GM19099 (cell line): ENCODE measurements around the gene GPX3.

Source experiments
- POLR2A ChIP-seq: IDR thresholded peaks from 3 replicates; pipeline ENCODE4 v1.6.1; 2011; ENCODE audit warnings: low read depth; ENCODE audit not compliant: insufficient read length; ENCODE audit errors: extremely low read depth

The GPX3 gene

DNA sequence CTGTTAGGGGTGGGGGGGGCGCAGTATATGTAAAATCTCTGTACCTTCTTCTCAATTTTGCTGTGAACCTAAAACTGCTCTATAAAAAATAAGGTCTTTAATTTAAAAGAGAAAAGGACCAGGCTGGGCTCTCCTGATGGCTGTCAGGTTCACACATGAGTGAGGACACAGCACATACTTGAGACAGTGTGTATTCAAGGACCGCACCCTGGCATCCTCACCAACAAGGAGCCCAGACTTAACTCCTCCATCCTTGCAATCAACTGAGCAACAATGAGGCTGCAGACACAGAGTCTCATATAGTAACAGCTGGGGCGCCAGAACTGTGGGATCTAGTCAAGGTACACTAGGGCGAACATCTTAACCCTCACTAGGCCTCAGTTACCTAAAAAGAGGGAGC is 50.6 kb downstream of the GPX3 start:
- TF ChIP-seq POLR2A, result no peak

DNA sequence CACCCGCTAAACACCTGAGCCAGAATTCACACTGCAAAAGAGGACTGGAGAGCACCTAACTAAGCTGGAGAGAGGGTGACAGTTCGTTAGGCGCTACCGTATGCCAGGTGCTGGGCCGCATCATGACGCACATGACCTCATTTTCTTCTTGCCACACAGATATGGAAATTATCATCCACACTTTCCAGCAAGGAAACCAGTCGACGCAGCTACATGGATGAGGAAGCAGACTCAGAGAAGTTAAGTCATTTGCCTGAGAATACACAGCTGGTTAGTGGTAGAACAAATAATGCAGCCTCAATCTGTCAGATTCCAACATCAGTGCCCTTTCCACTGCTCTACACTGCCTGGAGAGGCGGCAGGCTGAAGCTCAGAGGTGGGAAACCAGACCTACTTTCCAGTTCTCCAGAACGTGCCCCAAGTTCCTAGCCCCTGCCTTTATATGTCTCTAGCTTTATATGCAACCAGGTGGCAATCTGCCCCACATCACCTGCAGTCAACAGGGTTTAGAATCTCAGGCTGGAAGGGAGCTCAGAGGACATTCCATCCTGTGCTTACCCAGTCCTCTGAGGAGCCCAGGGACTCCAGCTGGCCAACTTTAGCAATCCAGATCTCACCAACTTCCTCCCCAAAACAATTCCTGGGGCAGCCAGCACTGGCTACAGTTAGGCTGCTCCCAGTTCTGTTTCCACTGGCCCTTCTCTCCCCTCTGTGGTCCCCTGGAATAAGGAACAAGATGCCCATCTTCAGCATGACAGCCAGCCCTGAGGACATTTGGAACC is 51.6 kb downstream of the GPX3 start:
- no peak for TF ChIP-seq POLR2A

DNA sequence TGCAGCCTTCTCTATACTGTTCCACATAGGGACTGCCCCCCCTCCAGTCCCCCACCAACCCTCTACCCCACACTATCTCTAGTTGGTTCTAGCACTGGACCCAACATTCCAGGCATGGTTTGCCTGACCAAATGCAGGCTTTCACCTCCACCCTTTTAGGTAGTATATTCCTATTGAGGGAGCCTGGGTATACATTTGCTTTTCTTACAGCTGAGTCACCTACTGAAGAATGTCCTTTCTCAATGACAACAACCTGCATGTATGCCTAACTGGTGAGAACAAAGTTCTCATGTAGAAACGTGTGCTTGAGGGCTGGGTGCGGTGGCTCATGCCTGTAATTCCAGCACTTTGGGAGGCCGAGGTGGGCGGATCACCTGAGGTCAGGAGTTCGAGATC is 52.2 kb downstream of the GPX3 start:
- no peak for TF ChIP-seq POLR2A

- TF ChIP-seq POLR2A, result no peak
Measured at GRCh38 chr5:151073280-151073679, 52.9 kb downstream of the GPX3 start.

GRCh38 chr5:151074557-151074956 is 54.2 kb downstream of the GPX3 start:
- no peak for TF ChIP-seq POLR2A

DNA sequence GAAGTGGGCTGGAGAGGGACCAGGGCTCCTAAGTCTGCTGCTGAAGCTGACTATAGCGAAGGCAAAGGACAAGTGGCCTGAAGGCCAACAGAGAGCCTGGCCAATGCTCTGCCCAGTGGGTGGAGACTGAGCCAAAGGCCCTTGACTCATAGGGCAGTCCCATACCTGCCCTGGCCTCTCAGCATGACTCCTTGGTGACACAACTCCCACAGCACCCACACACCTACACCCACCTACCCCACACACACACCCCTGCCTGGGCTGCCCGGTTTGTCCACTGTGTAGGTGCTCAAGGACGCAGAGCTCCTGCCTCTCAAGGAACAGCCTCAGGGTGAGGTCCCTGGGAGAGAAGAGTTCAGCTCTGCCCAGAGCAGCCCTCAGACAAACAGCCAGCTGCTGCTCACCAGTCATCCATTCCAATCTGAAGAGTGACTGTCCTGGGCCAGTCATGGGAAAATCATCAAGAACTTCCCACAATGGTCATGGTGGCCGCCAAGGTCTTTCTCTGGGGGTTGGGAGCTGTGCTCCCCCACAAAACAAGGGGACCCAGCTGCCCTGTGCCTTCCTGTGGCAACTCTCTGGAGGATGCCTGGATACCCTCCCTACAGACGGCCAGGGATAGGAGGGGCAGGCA is 55.4 kb downstream of the GPX3 start:
- no peak for TF ChIP-seq POLR2A

DNA sequence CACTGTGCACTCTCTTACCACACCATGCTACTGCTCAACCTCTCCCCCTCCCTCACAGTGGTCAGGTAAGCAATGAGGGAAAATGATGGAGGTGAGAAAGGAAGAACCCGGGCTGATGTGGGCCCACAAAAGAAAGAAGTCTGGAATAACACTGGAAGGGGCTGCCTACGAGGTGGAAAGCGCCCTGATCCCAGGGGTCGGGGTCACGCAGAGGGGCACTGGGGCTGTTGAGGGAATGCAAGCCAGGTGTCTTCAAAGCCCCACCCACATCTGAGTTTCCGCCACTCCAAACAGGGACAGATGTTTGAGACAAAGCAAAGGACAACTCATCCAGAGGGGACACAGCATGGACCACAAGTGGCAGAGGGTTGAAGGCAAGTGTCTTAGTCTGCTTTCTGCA is 56.2 kb downstream of the GPX3 start:
- TF ChIP-seq POLR2A, result no peak

GRCh38 chr5:151077419-151077818 is 57.0 kb downstream of the GPX3 start:
- TF ChIP-seq POLR2A, result no peak

- no peak for TF ChIP-seq POLR2A
Measured at GRCh38 chr5:151077967-151078366, 57.6 kb downstream of the GPX3 start.
